ENCODE measurements around the gene ARHGEF5. TPM values are rescaled to one million over a fixed set of nuclear protein-coding genes. Genes with fewer than 3 reads are reported as not detected.

Gene ARHGEF5
- total and polyA plus RNA-seq, 2 donors from 2014 or later: 15.2 to 43.5 TPM

DNA sequence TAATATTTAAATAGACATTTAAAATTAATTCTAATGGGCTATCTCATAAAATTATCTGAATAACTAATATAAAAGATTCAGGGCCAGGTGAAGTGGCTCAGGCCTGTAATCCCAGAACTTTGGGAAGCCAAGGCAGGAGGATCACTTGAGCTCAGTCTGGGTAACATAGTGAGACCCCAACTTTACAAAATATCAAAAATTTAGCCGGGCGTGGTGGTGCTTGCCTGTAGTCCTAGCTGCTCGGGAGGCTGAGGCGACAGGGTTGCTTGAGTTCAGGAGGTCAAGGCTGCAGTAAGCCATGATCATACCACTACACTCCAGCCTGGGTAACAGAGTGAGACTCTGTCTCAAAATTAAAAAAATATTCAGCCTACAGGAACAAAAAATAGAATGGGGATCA is 35.8 kb downstream of the ARHGEF5 start:
- TF ChIP-seq CTCF (IDR thresholded peaks at IDR 0.05; ENCODE audit: borderline replicate concordance, extremely low read depth, insufficient read depth): no peak
- FAIRE-seq: no peak
- no peaks in the 10 kb centered on the region for H3K36me3 ChIP-seq (ENCODE audit: control insufficient read depth in 2 of 3, insufficient read depth in 3 of 3, low read length in 3 of 3)
- H3K9ac ChIP-seq (ENCODE audit: low read length in 3 of 3): no peak overlapping the region
- H3K27ac ChIP-seq (ENCODE audit: low read depth in 2 of 2, low read length in 2 of 2): no peak overlapping the region
- no peak for DNase-seq
- no peaks in the 10 kb centered on the region for H3K27me3 ChIP-seq (ENCODE audit: control insufficient read depth, insufficient read depth, low read length)
- no peaks in the 10 kb centered on the region for H3K9me3 ChIP-seq (ENCODE audit: control insufficient read depth in 2 of 3, insufficient read depth in 1 of 3, low read length in 3 of 3)
- intact Hi-C loops (cut with DNase I): no loop called here
- no peaks in the 10 kb centered on the region for H3K4me1 ChIP-seq (ENCODE audit: control insufficient read depth in 2 of 3, insufficient read depth in 2 of 3, low read depth in 1 of 3, low read length in 3 of 3)
- no peak overlapping the region for H3K4me3 ChIP-seq (ENCODE audit: low read length in 3 of 3)

DNA sequence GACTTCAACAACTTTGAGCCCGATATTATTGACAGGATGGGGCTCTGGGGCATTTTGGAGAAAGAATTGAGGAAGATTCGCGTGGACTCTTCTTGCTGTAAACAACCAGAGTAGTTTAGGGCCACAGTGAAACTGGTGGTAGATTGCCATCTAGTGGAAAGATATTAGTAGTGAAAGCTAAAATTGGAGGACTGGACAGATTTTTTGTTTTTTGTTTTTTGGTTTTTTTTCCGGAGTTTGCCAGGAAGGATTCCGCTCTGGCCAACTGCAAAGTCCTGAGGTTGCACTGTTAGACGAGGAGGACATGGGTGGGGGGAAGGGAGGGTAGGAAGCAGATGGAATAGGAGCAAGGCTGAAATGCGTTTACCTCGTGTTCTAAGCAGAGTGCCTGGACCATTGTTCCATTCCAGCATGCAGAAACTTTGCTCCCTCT is 36.6 kb downstream of the ARHGEF5 start:
- no peaks in the 10 kb centered on the region for H3K27me3 ChIP-seq (ENCODE audit: control insufficient read depth, insufficient read depth, low read length)
- H3K9me3 ChIP-seq (ENCODE audit: control insufficient read depth in 2 of 3, insufficient read depth in 1 of 3, low read length in 3 of 3): no peaks in the 10 kb centered on the region
- peak overlapping the region in 2 of 3 donors; percentile 36 to 41 for H3K9ac ChIP-seq (ENCODE audit: low read length in 3 of 3)
- H3K36me3 ChIP-seq (ENCODE audit: control insufficient read depth in 2 of 3, insufficient read depth in 3 of 3, low read length in 3 of 3): no peaks in the 10 kb centered on the region
- peak overlapping the region; percentile 21 to 39 (median 28) for H3K4me3 ChIP-seq (ENCODE audit: low read length in 3 of 3)
- no peak overlapping the region for H3K27ac ChIP-seq (ENCODE audit: low read depth in 2 of 2, low read length in 2 of 2)
- TF ChIP-seq CTCF (IDR thresholded peaks at IDR 0.05; ENCODE audit: borderline replicate concordance, extremely low read depth, insufficient read depth): peak; percentile 68
- FAIRE-seq (peak; percentile 17), DNase-seq (peak in 3 of 5 donors; percentile 31 to 85 (median 79))
- intact Hi-C loops (cut with DNase I): no loop called here
- no peaks in the 10 kb centered on the region for H3K4me1 ChIP-seq (ENCODE audit: control insufficient read depth in 2 of 3, insufficient read depth in 2 of 3, low read depth in 1 of 3, low read length in 3 of 3)

- intact Hi-C loops (cut with DNase I): no loop called here
- H3K4me1 ChIP-seq (ENCODE audit: control insufficient read depth in 2 of 3, insufficient read depth in 2 of 3, low read depth in 1 of 3, low read length in 3 of 3): no peaks in the 10 kb centered on the region
- DNase-seq: no peak
- no peaks in the 10 kb centered on the region for H3K27me3 ChIP-seq (ENCODE audit: control insufficient read depth, insufficient read depth, low read length)
- no peak overlapping the region for H3K9ac ChIP-seq (ENCODE audit: low read length in 3 of 3)
- no peaks in the 10 kb centered on the region for H3K9me3 ChIP-seq (ENCODE audit: control insufficient read depth in 2 of 3, insufficient read depth in 1 of 3, low read length in 3 of 3)
- H3K27ac ChIP-seq (ENCODE audit: low read depth in 2 of 2, low read length in 2 of 2): no peak overlapping the region
- FAIRE-seq: no peak
- TF ChIP-seq CTCF (IDR thresholded peaks at IDR 0.05; ENCODE audit: borderline replicate concordance, extremely low read depth, insufficient read depth): no peak
- no peaks in the 10 kb centered on the region for H3K36me3 ChIP-seq (ENCODE audit: control insufficient read depth in 2 of 3, insufficient read depth in 3 of 3, low read length in 3 of 3)
- H3K4me3 ChIP-seq (ENCODE audit: low read length in 3 of 3): no peak overlapping the region
Observed at GRCh38 chr7:144397086-144397485, 41.9 kb downstream of the ARHGEF5 start.

DNA sequence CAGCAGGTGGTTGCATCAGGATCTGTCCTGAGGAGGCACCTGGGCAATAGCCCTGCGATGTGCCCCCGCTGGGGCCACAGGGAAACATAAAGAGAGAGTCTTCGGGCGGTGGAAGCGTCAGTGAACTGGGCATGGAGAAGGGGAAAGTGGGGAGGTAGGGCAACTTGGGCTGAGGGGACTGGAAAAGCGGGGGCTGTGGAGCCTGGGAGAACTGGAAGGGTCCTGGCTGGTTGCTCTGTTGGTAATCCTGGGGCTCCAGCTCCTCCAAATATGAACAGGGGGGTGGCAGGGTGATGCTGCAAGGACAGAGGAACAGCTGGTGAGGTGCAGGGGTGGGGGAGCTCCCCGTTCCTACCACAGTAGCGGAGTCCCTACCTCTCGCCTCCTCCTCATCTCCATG is 43.1 kb downstream of the ARHGEF5 start:
- no peak overlapping the region for H3K4me3 ChIP-seq (ENCODE audit: low read length in 3 of 3)
- FAIRE-seq (no peak), DNase-seq (no peak)
- H3K36me3 ChIP-seq (ENCODE audit: control insufficient read depth in 2 of 3, insufficient read depth in 3 of 3, low read length in 3 of 3): no peaks in the 10 kb centered on the region
- no peaks in the 10 kb centered on the region for H3K27me3 ChIP-seq (ENCODE audit: control insufficient read depth, insufficient read depth, low read length)
- no peaks in the 10 kb centered on the region for H3K9me3 ChIP-seq (ENCODE audit: control insufficient read depth in 2 of 3, insufficient read depth in 1 of 3, low read length in 3 of 3)
- no peaks in the 10 kb centered on the region for H3K4me1 ChIP-seq (ENCODE audit: control insufficient read depth in 2 of 3, insufficient read depth in 2 of 3, low read depth in 1 of 3, low read length in 3 of 3)
- TF ChIP-seq CTCF (IDR thresholded peaks at IDR 0.05; ENCODE audit: borderline replicate concordance, extremely low read depth, insufficient read depth): no peak
- H3K27ac ChIP-seq (ENCODE audit: low read depth in 2 of 2, low read length in 2 of 2): no peak overlapping the region
- intact Hi-C loops (cut with DNase I): no loop called here
- H3K9ac ChIP-seq (ENCODE audit: low read length in 3 of 3): no peak overlapping the region

All from kidney (tissue), 14 donors.